K562 (cell line): ENCODE data around the gene PGD. TPM values are rescaled to one million over a fixed set of nuclear protein-coding genes. Genes with fewer than 3 reads are reported as not detected.

Experiments used
- BHLHE40 ChIP-seq: IDR thresholded peaks from 2 replicates; pipeline ENCODE4 v1.6.1; 2011; ENCODE audit warnings: low read length, improper control_type of control experiment
- E2F3 ChIP-seq: fragments of 250-450 bp; sonication (Bioruptor Pico); IDR thresholded peaks from 2 replicates; pipeline ENCODE4 v1.4.0; 2020; ENCODE audit warnings: mild to moderate bottlenecking
- FOXO4 ChIP-seq: fragments of 450-650 bp; formaldehyde crosslinking; IDR thresholded peaks from 2 replicates; pipeline ENCODE4 v1.4.0; 2020; ENCODE audit warnings: mild to moderate bottlenecking, moderate library complexity
- NFE2L1 ChIP-seq: fragments of 450-650 bp; IDR thresholded peaks from 2 replicates; pipeline ENCODE4 v1.6.1; 2016; ENCODE audit warnings: missing genetic modification characterization, low read depth, mild to moderate bottlenecking, missing compliant biosample characterization, moderate library complexity, borderline replicate concordance
- NKRF ChIP-seq: fragments of 450-650 bp; IDR thresholded peaks from 2 replicates; pipeline ENCODE4 v1.6.1; 2016; ENCODE audit warnings: borderline replicate concordance
- RBM14 ChIP-seq: fragments of 200-400 bp; formaldehyde crosslinking; IDR thresholded peaks from 2 replicates; pipeline ENCODE4 v1.6.1; 2018; ENCODE audit warnings: low read depth, mild to moderate bottlenecking, low read length, moderate library complexity, borderline replicate concordance; ENCODE audit not compliant: insufficient read depth
- ZBTB2 ChIP-seq: fragments of 450-650 bp; IDR thresholded peaks from 2 replicates; pipeline ENCODE4 v1.6.1; 2016; ENCODE audit warnings: antibody characterized with exemption
- ZFP1 ChIP-seq: fragments of 450-650 bp; formaldehyde crosslinking; IDR thresholded peaks from 2 replicates; pipeline ENCODE4 v1.4.0; 2020; ENCODE audit warnings: mild to moderate bottlenecking, mixed read lengths
- ZNF431 ChIP-seq: sonication (generic); formaldehyde crosslinking; IDR thresholded peaks from 2 replicates; pipeline ENCODE4 v1.8.0; 2022; ENCODE audit warnings: mild to moderate bottlenecking, missing genetic modification reagents
- polyA plus RNA-seq, 8 experiments: library from polyadenylated mRNA; depleted of rRNA in 4 of 8; stranded (reverse) in 5 of 8; unstranded in 3 of 8; fragments of >200 nt; fragmentation: Nextera tagmentation in 2 of 8; fragmentation: Illumina TruSeq in 1 of 8; extraction: Ambion mirVana in 2 of 8; extraction: Trizol in 1 of 8; gene quantifications; 2 replicates each; pipeline versions ENCODE4 v1.2.1 to v1.2.3, GENCODE V29; 2011 to 2014; ENCODE audit warnings: inconsistent platforms in 1 of 8, missing spikeins in 1 of 8
- total RNA-seq, 7 experiments: library from RNA; depleted of rRNA in 6 of 7; stranded (reverse); fragments of >200 nt in 6 of 7; fragmentation: Illumina TruSeq in 2 of 7; extraction: Trizol in 2 of 7; gene quantifications; 2 replicates each; pipeline versions ENCODE4 v1.2.1 to v1.2.3, GENCODE V29; 2011 to 2021; ENCODE audit warnings: low replicate concordance in 1 of 7
- TF ChIP-seq, protein P1 (sequence below): fragments of 200-800 bp; sonication (Bioruptor generic); IDR thresholded peaks from 2 replicates; pipeline ENCODE4 v1.6.1; 2016; ENCODE audit warnings: missing genetic modification characterization, missing compliant biosample characterization
- TF ChIP-seq, protein P2 (sequence below), 2 experiments: IDR thresholded peaks; 2 replicates each; pipeline ENCODE4 v1.6.1; 2011; ENCODE audit warnings: borderline replicate concordance in 1 of 2, control low read depth in 1 of 2, low read depth in 1 of 2, low read length in 1 of 2, mild to moderate bottlenecking in 1 of 2, mixed read lengths in 1 of 2, moderate library complexity in 1 of 2; ENCODE audit not compliant: insufficient read depth in 1 of 2, insufficient read length in 1 of 2, poor library complexity in 1 of 2, severe bottlenecking in 1 of 2; ENCODE audit errors: extremely low read depth in 1 of 2
- TF ChIP-seq, protein P3 (sequence below): fragments of 250-450 bp; sonication (Bioruptor Pico); IDR thresholded peaks from 2 replicates; pipeline ENCODE4 v1.4.0; 2020; ENCODE audit warnings: mild to moderate bottlenecking

The PGD gene
- total and polyA plus RNA-seq, 9 of the 15 experiments (the other 6 are each of a cell fraction or from before 2014, with no cell fraction given), result 177 to 542 (median 270) TPM

DNA sequence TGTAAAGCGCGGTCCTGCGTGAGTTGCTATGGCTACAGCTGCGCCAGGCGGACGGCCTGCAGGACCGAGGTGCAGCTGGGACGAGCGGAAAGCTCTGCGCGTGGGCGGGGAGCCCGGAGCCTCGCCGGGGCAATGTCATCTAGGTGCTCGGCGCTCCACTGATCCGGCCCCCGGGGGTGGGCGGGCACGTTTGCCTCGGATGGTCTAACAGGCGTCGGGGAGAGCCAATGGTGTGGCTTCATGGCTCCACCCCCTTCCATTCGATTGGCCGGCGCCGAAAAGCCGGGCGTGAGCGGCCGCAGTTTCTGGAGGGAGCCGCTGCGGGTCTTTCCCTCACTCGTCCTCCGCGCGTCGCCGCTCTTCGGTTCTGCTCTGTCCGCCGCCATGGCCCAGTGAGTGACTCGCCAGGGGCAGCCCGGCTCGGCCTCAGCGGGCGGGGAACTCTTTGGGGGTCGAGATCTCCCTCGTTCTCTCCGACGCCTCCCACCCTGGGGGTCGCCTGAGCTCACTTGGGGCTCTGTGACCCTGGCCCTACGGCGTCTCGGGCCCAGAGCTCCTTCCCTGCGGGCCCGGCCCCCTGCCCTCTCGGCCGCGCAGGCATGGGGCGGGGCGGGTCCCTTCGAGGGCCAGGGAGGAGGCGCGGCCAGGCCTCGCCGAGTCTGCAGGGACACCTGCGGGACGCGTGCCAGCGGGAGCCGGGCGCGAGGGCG lies at the start of gene PGD (continued):
- TF ChIP-seq RBM14 (no peak), BHLHE40 (peak; percentile 84), NKRF (peak; percentile 64), FOXO4 (CRISPR knock-in tag) (no peak), E2F3 (CRISPR knock-in tag) (0 out of 2 replicates have a peak, but pooled peaks have one; percentile 26), ZFP1 (no peak), NFE2L1 (no peak), ZBTB2 (peak; percentile 44; the same call in 1 of the 2 replicates), ZNF431 (CRISPR knock-in tag) (peak; percentile 62; the same call in 1 of the 2 replicates)
- TF ChIP-seq, protein P1, sequence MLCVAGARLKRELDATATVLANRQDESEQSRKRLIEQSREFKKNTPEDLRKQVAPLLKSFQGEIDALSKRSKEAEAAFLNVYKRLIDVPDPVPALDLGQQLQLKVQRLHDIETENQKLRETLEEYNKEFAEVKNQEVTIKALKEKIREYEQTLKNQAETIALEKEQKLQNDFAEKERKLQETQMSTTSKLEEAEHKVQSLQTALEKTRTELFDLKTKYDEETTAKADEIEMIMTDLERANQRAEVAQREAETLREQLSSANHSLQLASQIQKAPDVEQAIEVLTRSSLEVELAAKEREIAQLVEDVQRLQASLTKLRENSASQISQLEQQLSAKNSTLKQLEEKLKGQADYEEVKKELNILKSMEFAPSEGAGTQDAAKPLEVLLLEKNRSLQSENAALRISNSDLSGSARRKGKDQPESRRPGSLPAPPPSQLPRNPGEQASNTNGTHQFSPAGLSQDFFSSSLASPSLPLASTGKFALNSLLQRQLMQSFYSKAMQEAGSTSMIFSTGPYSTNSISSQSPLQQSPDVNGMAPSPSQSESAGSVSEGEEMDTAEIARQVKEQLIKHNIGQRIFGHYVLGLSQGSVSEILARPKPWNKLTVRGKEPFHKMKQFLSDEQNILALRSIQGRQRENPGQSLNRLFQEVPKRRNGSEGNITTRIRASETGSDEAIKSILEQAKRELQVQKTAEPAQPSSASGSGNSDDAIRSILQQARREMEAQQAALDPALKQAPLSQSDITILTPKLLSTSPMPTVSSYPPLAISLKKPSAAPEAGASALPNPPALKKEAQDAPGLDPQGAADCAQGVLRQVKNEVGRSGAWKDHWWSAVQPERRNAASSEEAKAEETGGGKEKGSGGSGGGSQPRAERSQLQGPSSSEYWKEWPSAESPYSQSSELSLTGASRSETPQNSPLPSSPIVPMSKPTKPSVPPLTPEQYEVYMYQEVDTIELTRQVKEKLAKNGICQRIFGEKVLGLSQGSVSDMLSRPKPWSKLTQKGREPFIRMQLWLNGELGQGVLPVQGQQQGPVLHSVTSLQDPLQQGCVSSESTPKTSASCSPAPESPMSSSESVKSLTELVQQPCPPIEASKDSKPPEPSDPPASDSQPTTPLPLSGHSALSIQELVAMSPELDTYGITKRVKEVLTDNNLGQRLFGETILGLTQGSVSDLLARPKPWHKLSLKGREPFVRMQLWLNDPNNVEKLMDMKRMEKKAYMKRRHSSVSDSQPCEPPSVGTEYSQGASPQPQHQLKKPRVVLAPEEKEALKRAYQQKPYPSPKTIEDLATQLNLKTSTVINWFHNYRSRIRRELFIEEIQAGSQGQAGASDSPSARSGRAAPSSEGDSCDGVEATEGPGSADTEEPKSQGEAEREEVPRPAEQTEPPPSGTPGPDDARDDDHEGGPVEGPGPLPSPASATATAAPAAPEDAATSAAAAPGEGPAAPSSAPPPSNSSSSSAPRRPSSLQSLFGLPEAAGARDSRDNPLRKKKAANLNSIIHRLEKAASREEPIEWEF, result no peak
- TF ChIP-seq, protein P2, sequence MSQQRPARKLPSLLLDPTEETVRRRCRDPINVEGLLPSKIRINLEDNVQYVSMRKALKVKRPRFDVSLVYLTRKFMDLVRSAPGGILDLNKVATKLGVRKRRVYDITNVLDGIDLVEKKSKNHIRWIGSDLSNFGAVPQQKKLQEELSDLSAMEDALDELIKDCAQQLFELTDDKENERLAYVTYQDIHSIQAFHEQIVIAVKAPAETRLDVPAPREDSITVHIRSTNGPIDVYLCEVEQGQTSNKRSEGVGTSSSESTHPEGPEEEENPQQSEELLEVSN (IDR thresholded peaks at IDR 0.05; ENCODE audit: borderline replicate concordance in 1 of 2, extremely low read depth in 1 of 2, insufficient read depth in 1 of 2, insufficient read length in 1 of 2, low read depth in 1 of 2, low read length in 1 of 2, poor library complexity in 1 of 2, severe bottlenecking in 1 of 2), result peak; percentile 84 to 92
- TF ChIP-seq, protein P3, sequence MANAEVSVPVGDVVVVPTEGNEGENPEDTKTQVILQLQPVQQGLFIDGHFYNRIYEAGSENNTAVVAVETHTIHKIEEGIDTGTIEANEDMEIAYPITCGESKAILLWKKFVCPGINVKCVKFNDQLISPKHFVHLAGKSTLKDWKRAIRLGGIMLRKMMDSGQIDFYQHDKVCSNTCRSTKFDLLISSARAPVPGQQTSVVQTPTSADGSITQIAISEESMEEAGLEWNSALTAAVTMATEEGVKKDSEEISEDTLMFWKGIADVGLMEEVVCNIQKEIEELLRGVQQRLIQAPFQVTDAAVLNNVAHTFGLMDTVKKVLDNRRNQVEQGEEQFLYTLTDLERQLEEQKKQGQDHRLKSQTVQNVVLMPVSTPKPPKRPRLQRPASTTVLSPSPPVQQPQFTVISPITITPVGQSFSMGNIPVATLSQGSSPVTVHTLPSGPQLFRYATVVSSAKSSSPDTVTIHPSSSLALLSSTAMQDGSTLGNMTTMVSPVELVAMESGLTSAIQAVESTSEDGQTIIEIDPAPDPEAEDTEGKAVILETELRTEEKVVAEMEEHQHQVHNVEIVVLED (CRISPR knock-in tag), result peak; percentile 66
